HepG2 (cell line): ENCODE measurements around the gene DHFR. TPM values are rescaled to one million over a fixed set of nuclear protein-coding genes. Genes with fewer than 3 reads are reported as not detected.

ENCODE experiments used
- ATAC-seq: fragments of 200-7000 bp; cut with Tn5 transposase; 3 replicates; pipeline ENCODE4 v1.9.1; 2020; ENCODE audit warnings: mild to moderate bottlenecking, moderate library complexity
- BruUV-seq: library from RNA; stranded (reverse); fragments of 400-500 nt; replicated peaks from 2 replicates; lab custom pipeline; 2021; lab: Mats Ljungman, UMichigan
- CTCF ChIA-PET: fragments of 300-600 bp; formaldehyde crosslinking; extraction: SDS; loops from one replicate; lab custom pipeline; 2021; ENCODE audit warnings: low total read pairs, inconsistent platforms, low intra/inter-chr PET ratio; lab: Yijun Ruan, JAX
- POLR2A ChIA-PET: fragments of 350-600 bp; sonication (Branson Sonifier 250); formaldehyde crosslinking; loops from one replicate; lab custom pipeline; 2020; ENCODE audit warnings: antibody characterized with exemption, inconsistent platforms; lab: Yijun Ruan, JAX
- DNase-seq: peaks from one replicate; pipeline ENCODE4 v3.0.0-alpha.2; 2015; ENCODE audit warnings: low spot score
- FAIRE-seq: peaks from 3 replicates; lab custom pipeline; 2011; peaks lifted over from hg19 to GRCh38; lab: Jason Lieb, UNC
- H2AFZ ChIP-seq: one replicate; pipeline ENCODE4 v1.6.1; 2011; ENCODE audit warnings: low read length, inconsistent platforms
- H3K27ac ChIP-seq: fragments of 300-600 bp; 3 replicates; pipeline ENCODE4 v1.8.0; 2011; ENCODE audit warnings: mixed run types, mild to moderate bottlenecking, mixed read lengths, low read length, inconsistent platforms; ENCODE audit not compliant: insufficient read depth; ENCODE audit errors: extremely low read length
- H3K27me3 ChIP-seq, 2 experiments: fragments of 200-600 bp in 1 of 2; 2 replicates in 1 of 2; 3 replicates in 1 of 2; pipeline versions ENCODE4 v1.6.0 to v1.8.0; 2011; ENCODE audit warnings: low read length in 2 of 2, mild to moderate bottlenecking in 2 of 2, moderate library complexity in 2 of 2, inconsistent platforms in 1 of 2; ENCODE audit not compliant: insufficient read depth in 2 of 2, control insufficient read depth in 1 of 2
- H3K36me3 ChIP-seq, 2 experiments: fragments of 200-600 bp in 1 of 2; replicated peaks in 1 of 2; 2 replicates in 1 of 2; 3 replicates in 1 of 2; pipeline versions ENCODE4 v1.5.1 to v1.8.0; 2011; ENCODE audit warnings: low read length in 2 of 2, inconsistent platforms in 1 of 2; ENCODE audit not compliant: insufficient read depth in 2 of 2, control insufficient read depth in 1 of 2
- H3K4me1 ChIP-seq: 2 replicates; pipeline ENCODE4 v1.5.1; 2012; ENCODE audit warnings: low read length, inconsistent platforms; ENCODE audit not compliant: insufficient read depth
- H3K4me2 ChIP-seq: 2 replicates; pipeline ENCODE4 v1.6.0; 2011; ENCODE audit warnings: low read depth, low read length, inconsistent platforms
- H3K4me3 ChIP-seq, 3 experiments: fragments of 200-600 bp in 1 of 3; sonication (generic), shearing (Covaris generic) in 1 of 3; replicated peaks in 1 of 3; 2 replicates each; pipeline ENCODE4 v1.5.1; 2011 to 2016; ENCODE audit warnings: low read length in 3 of 3, inconsistent platforms in 2 of 3, low read depth in 2 of 3, mild to moderate bottlenecking in 2 of 3, control low read depth in 1 of 3, mixed read lengths in 1 of 3; ENCODE audit not compliant: insufficient read depth in 1 of 3
- H3K79me2 ChIP-seq: one replicate; pipeline ENCODE4 v1.6.1; 2011; ENCODE audit warnings: low read length, inconsistent platforms; ENCODE audit not compliant: insufficient read depth
- H3K9ac ChIP-seq: 2 replicates; pipeline ENCODE4 v1.6.0; 2011; ENCODE audit warnings: mild to moderate bottlenecking, low read depth, low read length, inconsistent platforms; ENCODE audit not compliant: insufficient read depth
- H3K9me3 ChIP-seq: 2 replicates; pipeline ENCODE4 v1.5.1; 2012; ENCODE audit warnings: mild to moderate bottlenecking, low read length
- H4K20me1 ChIP-seq: 2 replicates; pipeline ENCODE4 v1.6.0; 2011; ENCODE audit warnings: inconsistent platforms, mild to moderate bottlenecking, low read length, moderate library complexity; ENCODE audit not compliant: insufficient read depth
- HDAC2 ChIP-seq: sonication (generic); formaldehyde crosslinking; IDR thresholded peaks from 2 replicates; pipeline ENCODE4 v1.4.0; 2020; ENCODE audit warnings: missing genetic modification reagents
- HOXA5 ChIP-seq: sonication (generic); formaldehyde crosslinking; IDR thresholded peaks from 2 replicates; pipeline ENCODE4 v1.4.0; 2020; ENCODE audit warnings: missing genetic modification reagents
- MAF1 ChIP-seq: sonication (generic); formaldehyde crosslinking; IDR thresholded peaks from 2 replicates; pipeline ENCODE4 v1.5.0; 2020; ENCODE audit warnings: missing genetic modification reagents, borderline replicate concordance
- SNRNP70 ChIP-seq: fragments of 200-400 bp; formaldehyde crosslinking; IDR thresholded peaks from 2 replicates; pipeline ENCODE4 v1.6.1; 2017; ENCODE audit warnings: mild to moderate bottlenecking, low read depth, low read length, moderate library complexity
- TCF12 ChIP-seq, 2 experiments: fragments of 450-650 bp in 1 of 2; sonication (generic) in 1 of 2; formaldehyde crosslinking in 1 of 2; IDR thresholded peaks; 2 replicates each; pipeline versions ENCODE4 v1.6.1 to v1.8.0; 2017 to 2022; ENCODE audit warnings: antibody characterized with exemption in 1 of 2, mild to moderate bottlenecking in 1 of 2, missing genetic modification reagents in 1 of 2, moderate library complexity in 1 of 2
- ZNF33B ChIP-seq: sonication (generic); formaldehyde crosslinking; IDR thresholded peaks from 2 replicates; pipeline ENCODE4 v1.5.1; 2020; ENCODE audit warnings: mild to moderate bottlenecking, missing genetic modification reagents
- WGBS: methylation state at CpG from one replicate; pipeline ENCODE4 v1.1.6; 2017; ENCODE audit warnings: low lambda C conversion rate; 5-methylcytosine and 5-hydroxymethylcytosine counted together
- in situ Hi-C: cut with HindIII; loops from 2 replicates; pipeline ENCODE4 v1.10.0; 2017; ENCODE audit warnings: low pct_unique_long_range_greater_than_20kb; ENCODE audit not compliant: extremely low pct_ligation_motif_present
- intact Hi-C: fragments of 100-400 bp; cut with micrococcal nuclease; formaldehyde crosslinking; loops from one replicate; pipeline ENCODE4 v1.10.0; 2022; ENCODE audit not compliant: unreplicated experiment
- polyA plus RNA-seq, 8 experiments: library from polyadenylated mRNA; depleted of rRNA in 3 of 8; stranded (reverse) in 7 of 8; unstranded in 1 of 8; fragments of >200 nt; fragmentation: Illumina TruSeq in 4 of 8; extraction: Trizol in 4 of 8; gene quantifications; 2 replicates each; pipeline versions ENCODE4 v1.2.1 to v1.2.3, GENCODE V29; 2011 to 2016; ENCODE audit warnings: low read depth in 4 of 8, missing spikeins in 1 of 8, mixed read lengths in 1 of 8; ENCODE audit not compliant: insufficient read depth in 1 of 8
- total RNA-seq, 5 experiments: library from RNA; depleted of rRNA; stranded (reverse); fragments of >200 nt; fragmentation: Illumina TruSeq; extraction: Trizol; gene quantifications; 2 replicates each; pipeline ENCODE4 v1.2.3, GENCODE V29; 2016; ENCODE audit warnings: low read depth in 1 of 5
- TF ChIP-seq, protein P1 (sequence below): sonication (generic); formaldehyde crosslinking; IDR thresholded peaks from 2 replicates; pipeline ENCODE4 v1.8.0; 2022; ENCODE audit warnings: missing genetic modification reagents, mild to moderate bottlenecking, moderate library complexity, borderline replicate concordance
- TF ChIP-seq, protein P2 (sequence below): sonication (generic); formaldehyde crosslinking; IDR thresholded peaks from 2 replicates; pipeline ENCODE4 v1.5.0; 2020; ENCODE audit warnings: mild to moderate bottlenecking, missing genetic modification reagents
- TF ChIP-seq, protein P3 (sequence below): sonication (generic); formaldehyde crosslinking; IDR thresholded peaks from 2 replicates; pipeline ENCODE4 v1.5.0; 2020; ENCODE audit warnings: mild to moderate bottlenecking, missing genetic modification reagents
- TF ChIP-seq, protein P4 (sequence below): sonication (generic); formaldehyde crosslinking; IDR thresholded peaks from 2 replicates; pipeline ENCODE4 v1.4.0; 2020; ENCODE audit warnings: missing genetic modification reagents

The DHFR gene
- total and polyA plus RNA-seq, 2 of the 13 experiments (the other 11 are each of a cell fraction or from before 2014, with no cell fraction given), result 22.8 to 59.0 TPM

GRCh38 chr5:80629281-80629680, 25.5 kb downstream of the DHFR start:
- FAIRE-seq (no peak), DNase-seq (no peak), ATAC-seq (no peak)
- H3K9ac ChIP-seq, result no peak overlapping the region
- TF ChIP-seq HOXA5 (CRISPR knock-in tag) (no peak), ZNF33B (no peak), TCF12 (IDR thresholded peaks at IDR 0.05) (no peak), TCF12 (CRISPR knock-in tag; IDR thresholded peaks at IDR 0.05) (no peak), SNRNP70 (no peak)
- H3K27me3 ChIP-seq, result no peaks in the 10 kb centered on the region
- no peak overlapping the region for H3K4me3 ChIP-seq
- no peaks in the 10 kb centered on the region for H3K9me3 ChIP-seq
- in situ Hi-C loops (no loop called here), intact Hi-C loops (no loop called here)
- ChIA-PET POLR2A (no interaction called here), CTCF (no interaction called here)
- no peak overlapping the region for H3K27ac ChIP-seq
- H3K36me3 ChIP-seq, result peaks cover 0 to 5% of the 10 kb centered on the region in 2 experiments; a peak in 2 of 5 replicates
- peaks cover 29% of the 10 kb centered on the region for H3K4me1 ChIP-seq
- H3K4me2 ChIP-seq, result no peak overlapping the region
- no peak overlapping the region for H2AFZ ChIP-seq
- BruUV-seq, result no TSS peak
- H4K20me1 ChIP-seq, result no peaks in the 10 kb centered on the region
- H3K79me2 ChIP-seq, result no peaks in the 10 kb centered on the region

DNA sequence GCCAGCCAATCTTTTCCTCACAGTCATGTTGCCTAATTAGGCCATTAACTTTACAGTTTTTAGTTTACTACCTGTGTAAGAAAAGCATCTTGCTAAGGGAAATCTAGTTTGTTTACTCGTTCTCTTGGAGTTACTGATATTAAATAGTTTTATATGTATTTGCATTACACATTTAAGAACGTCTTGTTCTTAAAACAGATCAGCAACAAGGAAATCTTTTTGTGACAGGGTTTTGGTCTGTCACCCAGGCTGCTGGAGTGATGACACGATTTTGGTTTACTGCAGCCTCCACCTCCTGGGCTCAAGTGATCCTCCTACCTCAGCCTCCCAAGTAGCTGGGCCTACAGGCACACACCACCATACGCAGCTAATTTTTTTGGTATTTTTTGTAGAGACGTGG, 29.6 kb downstream of the DHFR start:
- BruUV-seq, result no TSS peak
- Histone ChIP-seq H3K4me3 (no peak overlapping the region), H3K27ac (no peak overlapping the region), H3K4me1 (peaks cover 13% of the 10 kb centered on the region), H4K20me1 (no peaks in the 10 kb centered on the region), H3K9ac (no peak overlapping the region), H3K4me2 (no peak overlapping the region), H2AFZ (no peak overlapping the region), H3K36me3 (peaks cover 0 to 5% of the 10 kb centered on the region in 2 experiments; a peak in 2 of 5 replicates), H3K27me3 (no peaks in the 10 kb centered on the region), H3K9me3 (no peaks in the 10 kb centered on the region), H3K79me2 (no peaks in the 10 kb centered on the region)
- 94% methylated on average over 5 of the region's 5 CpGs for WGBS
- ATAC-seq (no peak), DNase-seq (no peak), FAIRE-seq (no peak)
- POLR2A ChIA-PET, result no interaction called here
- in situ Hi-C loops, result no loop called here
- intact Hi-C loops, result no loop called here
- TF ChIP-seq, protein P1, sequence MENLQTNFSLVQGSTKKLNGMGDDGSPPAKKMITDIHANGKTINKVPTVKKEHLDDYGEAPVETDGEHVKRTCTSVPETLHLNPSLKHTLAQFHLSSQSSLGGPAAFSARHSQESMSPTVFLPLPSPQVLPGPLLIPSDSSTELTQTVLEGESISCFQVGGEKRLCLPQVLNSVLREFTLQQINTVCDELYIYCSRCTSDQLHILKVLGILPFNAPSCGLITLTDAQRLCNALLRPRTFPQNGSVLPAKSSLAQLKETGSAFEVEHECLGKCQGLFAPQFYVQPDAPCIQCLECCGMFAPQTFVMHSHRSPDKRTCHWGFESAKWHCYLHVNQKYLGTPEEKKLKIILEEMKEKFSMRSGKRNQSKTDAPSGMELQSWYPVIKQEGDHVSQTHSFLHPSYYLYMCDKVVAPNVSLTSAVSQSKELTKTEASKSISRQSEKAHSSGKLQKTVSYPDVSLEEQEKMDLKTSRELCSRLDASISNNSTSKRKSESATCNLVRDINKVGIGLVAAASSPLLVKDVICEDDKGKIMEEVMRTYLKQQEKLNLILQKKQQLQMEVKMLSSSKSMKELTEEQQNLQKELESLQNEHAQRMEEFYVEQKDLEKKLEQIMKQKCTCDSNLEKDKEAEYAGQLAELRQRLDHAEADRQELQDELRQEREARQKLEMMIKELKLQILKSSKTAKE, result no peak
- TF ChIP-seq, protein P2, sequence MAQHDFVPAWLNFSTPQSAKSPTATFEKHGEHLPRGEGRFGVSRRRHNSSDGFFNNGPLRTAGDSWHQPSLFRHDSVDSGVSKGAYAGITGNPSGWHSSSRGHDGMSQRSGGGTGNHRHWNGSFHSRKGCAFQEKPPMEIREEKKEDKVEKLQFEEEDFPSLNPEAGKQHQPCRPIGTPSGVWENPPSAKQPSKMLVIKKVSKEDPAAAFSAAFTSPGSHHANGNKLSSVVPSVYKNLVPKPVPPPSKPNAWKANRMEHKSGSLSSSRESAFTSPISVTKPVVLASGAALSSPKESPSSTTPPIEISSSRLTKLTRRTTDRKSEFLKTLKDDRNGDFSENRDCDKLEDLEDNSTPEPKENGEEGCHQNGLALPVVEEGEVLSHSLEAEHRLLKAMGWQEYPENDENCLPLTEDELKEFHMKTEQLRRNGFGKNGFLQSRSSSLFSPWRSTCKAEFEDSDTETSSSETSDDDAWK (CRISPR knock-in tag), result no peak
- TF ChIP-seq, protein P3, sequence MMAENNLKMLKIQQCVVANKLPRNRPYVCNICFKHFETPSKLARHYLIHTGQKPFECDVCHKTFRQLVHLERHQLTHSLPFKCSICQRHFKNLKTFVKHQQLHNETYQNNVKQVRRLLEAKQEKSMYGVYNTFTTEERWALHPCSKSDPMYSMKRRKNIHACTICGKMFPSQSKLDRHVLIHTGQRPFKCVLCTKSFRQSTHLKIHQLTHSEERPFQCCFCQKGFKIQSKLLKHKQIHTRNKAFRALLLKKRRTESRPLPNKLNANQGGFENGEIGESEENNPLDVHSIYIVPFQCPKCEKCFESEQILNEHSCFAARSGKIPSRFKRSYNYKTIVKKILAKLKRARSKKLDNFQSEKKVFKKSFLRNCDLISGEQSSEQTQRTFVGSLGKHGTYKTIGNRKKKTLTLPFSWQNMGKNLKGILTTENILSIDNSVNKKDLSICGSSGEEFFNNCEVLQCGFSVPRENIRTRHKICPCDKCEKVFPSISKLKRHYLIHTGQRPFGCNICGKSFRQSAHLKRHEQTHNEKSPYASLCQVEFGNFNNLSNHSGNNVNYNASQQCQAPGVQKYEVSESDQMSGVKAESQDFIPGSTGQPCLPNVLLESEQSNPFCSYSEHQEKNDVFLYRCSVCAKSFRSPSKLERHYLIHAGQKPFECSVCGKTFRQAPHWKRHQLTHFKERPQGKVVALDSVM, result peak; percentile 64
- TF ChIP-seq HDAC2 (no peak), MAF1 (CRISPR knock-in tag) (no peak)
- TF ChIP-seq, protein P4, sequence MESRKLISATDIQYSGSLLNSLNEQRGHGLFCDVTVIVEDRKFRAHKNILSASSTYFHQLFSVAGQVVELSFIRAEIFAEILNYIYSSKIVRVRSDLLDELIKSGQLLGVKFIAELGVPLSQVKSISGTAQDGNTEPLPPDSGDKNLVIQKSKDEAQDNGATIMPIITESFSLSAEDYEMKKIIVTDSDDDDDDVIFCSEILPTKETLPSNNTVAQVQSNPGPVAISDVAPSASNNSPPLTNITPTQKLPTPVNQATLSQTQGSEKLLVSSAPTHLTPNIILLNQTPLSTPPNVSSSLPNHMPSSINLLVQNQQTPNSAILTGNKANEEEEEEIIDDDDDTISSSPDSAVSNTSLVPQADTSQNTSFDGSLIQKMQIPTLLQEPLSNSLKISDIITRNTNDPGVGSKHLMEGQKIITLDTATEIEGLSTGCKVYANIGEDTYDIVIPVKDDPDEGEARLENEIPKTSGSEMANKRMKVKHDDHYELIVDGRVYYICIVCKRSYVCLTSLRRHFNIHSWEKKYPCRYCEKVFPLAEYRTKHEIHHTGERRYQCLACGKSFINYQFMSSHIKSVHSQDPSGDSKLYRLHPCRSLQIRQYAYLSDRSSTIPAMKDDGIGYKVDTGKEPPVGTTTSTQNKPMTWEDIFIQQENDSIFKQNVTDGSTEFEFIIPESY (CRISPR knock-in tag), result no peak
- CTCF ChIA-PET, result no interaction called here
